ENCODE measurements around the gene C22orf15.

DNA sequence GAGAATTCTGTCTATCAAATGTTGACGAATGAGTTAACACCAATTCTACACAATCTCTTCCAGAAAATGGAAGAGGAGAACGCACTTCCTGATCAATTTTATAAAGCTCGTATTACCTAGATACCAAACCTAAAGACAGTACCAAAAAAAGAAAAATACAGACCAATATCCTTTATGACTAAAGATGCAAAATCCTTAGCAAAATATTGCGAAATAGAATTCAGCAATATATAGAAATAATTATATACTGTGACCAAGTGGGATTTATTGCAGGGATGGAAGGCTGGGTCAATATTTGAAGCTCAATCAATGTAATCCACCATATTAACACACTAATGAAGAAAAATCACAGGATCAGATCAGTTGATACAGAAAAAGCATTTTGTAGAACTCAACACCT is 49.6 kb downstream of the C22orf15 start:
- TF ChIP-seq POLR2AphosphoS5 (IDR thresholded peaks at IDR 0.05; ENCODE audit: insufficient read depth in 1 of 2, low read depth in 1 of 2) (no peak), CTCF (IDR thresholded peaks at IDR 0.05) (no peak), POLR2A (IDR thresholded peaks at IDR 0.05) (no peak)

Measured in vagina (tissue), 2 donors.